Neural cell (in vitro differentiated cells): ENCODE measurements around the gene ERC2. TPM values are rescaled to one million over a fixed set of nuclear protein-coding genes. Genes with fewer than 3 reads are reported as not detected.

ENCODE experiments used
- H2AFZ ChIP-seq: fragments of 200-600, 300-800 bp; sonication (generic), shearing (Covaris generic); 2 replicates; pipeline ENCODE4 v1.6.0; 2014; ENCODE audit warnings: low read depth, mild to moderate bottlenecking, antibody characterized with exemption, low read length, moderate library complexity
- H3F3A ChIP-seq: fragments of 200-600 bp; shearing (Covaris generic); 2 replicates; pipeline ENCODE4 v1.6.1; 2016; ENCODE audit warnings: mild to moderate bottlenecking, moderate library complexity, mixed read lengths, antibody characterized with exemption, low read length; ENCODE audit not compliant: insufficient read depth, poor library complexity, severe bottlenecking
- H3K27ac ChIP-seq: fragments of 200-600, 300-800 bp; sonication (generic), shearing (Covaris generic); 2 replicates; pipeline ENCODE4 v1.5.1; 2014; ENCODE audit warnings: mild to moderate bottlenecking, low read length, moderate library complexity
- H3K27me3 ChIP-seq: fragments of 300-800, 200-600 bp; sonication (generic), shearing (Covaris generic); 2 replicates; pipeline ENCODE4 v1.6.0; 2014; ENCODE audit warnings: mild to moderate bottlenecking, low read depth, low read length, moderate library complexity; ENCODE audit not compliant: insufficient read depth
- H3K36me3 ChIP-seq: fragments of 300-800, 200-600 bp; sonication (generic), shearing (Covaris generic); 2 replicates; pipeline ENCODE4 v1.5.1; 2014; ENCODE audit warnings: mild to moderate bottlenecking, antibody characterized with exemption, low read length, moderate library complexity; ENCODE audit not compliant: insufficient read depth
- H3K4me2 ChIP-seq: fragments of 300-800, 200-600 bp; sonication (generic), shearing (Covaris generic); 2 replicates; pipeline ENCODE4 v1.6.0; 2014; ENCODE audit warnings: mild to moderate bottlenecking, low read length
- H3K4me3 ChIP-seq: fragments of 300-800, 200-600 bp; sonication (generic), shearing (Covaris generic); 2 replicates; pipeline ENCODE4 v1.5.1; 2014; ENCODE audit warnings: mild to moderate bottlenecking, low read length, moderate library complexity
- H3K79me2 ChIP-seq: fragments of 200-600 bp; shearing (Covaris generic); replicated peaks from 2 replicates; pipeline ENCODE4 v1.6.0; 2014; ENCODE audit warnings: mild to moderate bottlenecking, low read length, moderate library complexity; ENCODE audit not compliant: insufficient read depth
- H3K9ac ChIP-seq: fragments of 300-800, 200-600 bp; sonication (generic), shearing (Covaris generic); 2 replicates; pipeline ENCODE4 v1.6.1; 2016; ENCODE audit warnings: mild to moderate bottlenecking, low read length, mixed read lengths
- H3K9me2 ChIP-seq: fragments of 200-600 bp; shearing (Covaris generic); 2 replicates; pipeline ENCODE4 v1.6.1; 2016; ENCODE audit warnings: mild to moderate bottlenecking, low read length, mixed read lengths; ENCODE audit not compliant: insufficient read depth
- H3K9me3 ChIP-seq: fragments of 200-600, 300-800 bp; sonication (generic), shearing (Covaris generic); 2 replicates; pipeline ENCODE4 v1.6.1; 2016; ENCODE audit warnings: mild to moderate bottlenecking, mixed run types, low read length, moderate library complexity, mixed read lengths
- H4K20me1 ChIP-seq: fragments of 200-600 bp; shearing (Covaris generic); 2 replicates; pipeline ENCODE4 v1.6.1; 2016; ENCODE audit warnings: mild to moderate bottlenecking, mixed run types; ENCODE audit not compliant: insufficient read depth
- CTCF ChIP-seq: fragments of 450-650 bp; IDR thresholded peaks from 2 replicates; pipeline ENCODE4 v1.5.1; 2014; ENCODE audit warnings: antibody characterized with exemption, mild to moderate bottlenecking, moderate library complexity; ENCODE audit not compliant: poor library complexity, severe bottlenecking
- EP300 ChIP-seq: fragments of 450-650 bp; conservative IDR thresholded peaks from 2 replicates; pipeline ENCODE4 v1.6.1; 2014; ENCODE audit warnings: antibody characterized with exemption, mild to moderate bottlenecking, moderate library complexity; ENCODE audit not compliant: poor library complexity, severe bottlenecking
- EZH2 ChIP-seq: fragments of 200-600, 300-800 bp; shearing (Covaris generic), sonication (generic); IDR thresholded peaks from 2 replicates; pipeline ENCODE4 v1.6.1; 2014; ENCODE audit warnings: antibody characterized with exemption, low read length, borderline replicate concordance, mild to moderate bottlenecking; ENCODE audit not compliant: insufficient read depth, poor library complexity, severe bottlenecking
- MXI1 ChIP-seq: fragments of 450-650 bp; conservative IDR thresholded peaks from 2 replicates; pipeline ENCODE4 v1.6.1; 2014; ENCODE audit warnings: antibody characterized with exemption, mild to moderate bottlenecking; ENCODE audit not compliant: poor library complexity, severe bottlenecking
- POLR2AphosphoS5 ChIP-seq: IDR thresholded peaks from 2 replicates; pipeline ENCODE4 v1.6.1; 2012
- RAD21 ChIP-seq: fragments of 450-650 bp; conservative IDR thresholded peaks from 2 replicates; pipeline ENCODE4 v1.6.1; 2014; ENCODE audit warnings: antibody characterized with exemption, mild to moderate bottlenecking, moderate library complexity
- REST ChIP-seq: IDR thresholded peaks from 2 replicates; pipeline ENCODE4 v1.6.1; 2012; ENCODE audit warnings: borderline replicate concordance
- SMC3 ChIP-seq: fragments of 450-650 bp; conservative IDR thresholded peaks from 2 replicates; pipeline ENCODE4 v1.6.1; 2014; ENCODE audit warnings: antibody characterized with exemption, mild to moderate bottlenecking, moderate library complexity; ENCODE audit not compliant: poor library complexity
- TAF1 ChIP-seq: IDR thresholded peaks from 2 replicates; pipeline ENCODE4 v1.6.1; 2012; ENCODE audit warnings: low read depth
- polyA plus RNA-seq: library from polyadenylated mRNA; depleted of rRNA; stranded (reverse); fragments of >200 nt; gene quantifications from 2 replicates; pipeline ENCODE4 v1.2.3, GENCODE V29; 2014

Gene ERC2
- polyA plus RNA-seq, 1 donor from 2014 or later: 60.4 TPM

- no peaks in the 10 kb centered on the region for H3K79me2 ChIP-seq
- H3K9me3 ChIP-seq: no peaks in the 10 kb centered on the region
- no peaks in the 10 kb centered on the region for H3K9me2 ChIP-seq
- no peak overlapping the region for H3K4me3 ChIP-seq
- no peaks in the 10 kb centered on the region for H3F3A ChIP-seq
- H3K36me3 ChIP-seq: no peaks in the 10 kb centered on the region
- H3K4me2 ChIP-seq: no peak overlapping the region
- H4K20me1 ChIP-seq: no peaks in the 10 kb centered on the region
- TF ChIP-seq EZH2: no peak
- TF ChIP-seq REST: no peak
- TF ChIP-seq RAD21: no peak
- TF ChIP-seq CTCF: no peak
- no peak for TF ChIP-seq SMC3
- TF ChIP-seq MXI1: no peak
- TF ChIP-seq TAF1: no peak
- TF ChIP-seq POLR2AphosphoS5: no peak
- no peak for TF ChIP-seq EP300
- H2AFZ ChIP-seq: no peak overlapping the region
- no peak overlapping the region for H3K27ac ChIP-seq
- H3K27me3 ChIP-seq: no peaks in the 10 kb centered on the region
- H3K9ac ChIP-seq: no peak overlapping the region
Measured at GRCh38 chr3:55893045-55893664, 575.1 kb downstream of the ERC2 start.

GRCh38 chr3:55891106-55891505 is 577.2 kb downstream of the ERC2 start:
- H3K9me2 ChIP-seq: no peaks in the 10 kb centered on the region
- TF ChIP-seq TAF1 (no peak), RAD21 (no peak), MXI1 (no peak), EP300 (no peak), POLR2AphosphoS5 (no peak), EZH2 (no peak)
- H3K4me3 ChIP-seq: no peak overlapping the region

More at GRCh38 chr3:55891106-55891505, 577.2 kb downstream of the ERC2 start:
- Histone ChIP-seq H3K9ac (no peak overlapping the region), H3F3A (no peaks in the 10 kb centered on the region), H3K79me2 (no peaks in the 10 kb centered on the region), H2AFZ (no peak overlapping the region), H3K27me3 (no peaks in the 10 kb centered on the region), H3K36me3 (no peaks in the 10 kb centered on the region), H4K20me1 (no peaks in the 10 kb centered on the region), H3K9me3 (no peaks in the 10 kb centered on the region), H3K27ac (no peak overlapping the region), H3K4me2 (no peak overlapping the region)
